ENCODE results near the gene FRMPD2.
"Not testable (repeated sequence)": the region's sequence is repeated elsewhere in the genome, so short reads cannot be mapped to it uniquely, and the experiment has no call there.

FRMPD2 gene

DNA sequence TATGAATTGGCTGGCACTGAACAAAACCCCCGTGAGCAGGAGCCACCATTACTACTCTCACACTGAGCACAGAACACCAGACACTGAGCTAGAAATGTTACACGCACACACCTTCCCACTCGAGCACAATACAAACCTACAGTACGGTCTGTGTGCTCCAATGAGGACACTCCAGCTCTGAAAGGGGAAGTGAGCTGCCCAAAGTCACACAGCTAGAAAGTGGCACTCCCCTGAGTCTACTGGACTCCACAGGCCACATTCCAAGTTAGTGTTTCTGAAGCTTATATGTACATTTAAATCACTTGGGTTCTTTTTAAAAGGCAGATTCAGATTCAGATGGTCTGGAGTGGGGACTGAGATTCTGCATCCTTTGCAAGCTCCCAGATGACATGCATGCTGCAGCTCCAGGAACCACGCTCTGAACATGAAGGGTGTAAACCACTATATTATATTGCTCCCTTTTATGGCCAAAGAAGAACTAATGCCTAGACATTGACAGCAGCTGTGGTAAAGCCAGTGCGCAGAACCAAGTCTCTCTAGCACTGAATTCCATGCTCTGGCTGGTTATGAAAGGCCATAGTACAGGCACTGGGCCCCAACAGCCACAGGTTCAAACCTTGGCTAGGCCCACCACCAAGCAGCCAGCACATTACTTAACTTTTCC, 77.1 kb downstream of the FRMPD2 start:
- no peak for DNase-seq

DNA sequence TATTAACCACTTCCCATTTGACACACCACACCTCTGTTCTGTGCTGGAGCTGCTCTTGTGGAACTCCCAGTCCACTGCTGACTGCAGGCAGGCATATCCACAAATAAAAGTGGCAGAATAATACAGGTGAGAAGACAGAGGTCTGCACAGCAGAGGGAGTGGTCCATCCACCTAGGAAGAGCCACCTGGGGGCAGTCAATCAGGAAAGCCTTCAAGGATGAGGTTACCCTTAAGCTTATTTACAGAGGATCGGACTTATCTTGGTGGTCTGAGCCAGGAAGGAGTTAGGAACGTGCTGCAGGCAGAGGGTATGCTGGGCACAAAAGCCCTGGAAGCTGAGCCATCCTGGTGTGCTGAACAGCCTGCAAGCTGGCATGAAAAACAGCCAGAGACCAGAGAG, 78.7 kb downstream of the FRMPD2 start:
- no peak for DNase-seq

DNA sequence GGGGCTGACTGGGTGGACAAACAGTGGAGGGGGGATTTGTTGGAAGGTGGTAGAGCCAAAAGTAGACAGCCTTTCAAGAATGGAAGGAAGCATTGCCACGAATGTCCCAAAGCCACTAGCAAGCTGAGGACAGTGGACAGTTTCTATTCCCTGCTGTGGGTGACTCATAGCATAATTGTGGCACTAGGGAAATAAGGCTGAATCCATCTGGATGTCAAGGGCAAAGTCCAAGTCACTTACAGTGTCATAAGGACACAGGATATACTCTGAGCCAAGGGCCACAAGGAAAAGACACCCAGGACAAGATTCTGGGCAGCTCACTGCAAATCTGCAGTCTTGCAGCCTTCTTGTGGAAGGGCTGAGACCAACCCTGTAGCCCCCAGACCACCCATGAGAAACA, 79.7 kb downstream of the FRMPD2 start:
- DNase-seq = no peak

DNA sequence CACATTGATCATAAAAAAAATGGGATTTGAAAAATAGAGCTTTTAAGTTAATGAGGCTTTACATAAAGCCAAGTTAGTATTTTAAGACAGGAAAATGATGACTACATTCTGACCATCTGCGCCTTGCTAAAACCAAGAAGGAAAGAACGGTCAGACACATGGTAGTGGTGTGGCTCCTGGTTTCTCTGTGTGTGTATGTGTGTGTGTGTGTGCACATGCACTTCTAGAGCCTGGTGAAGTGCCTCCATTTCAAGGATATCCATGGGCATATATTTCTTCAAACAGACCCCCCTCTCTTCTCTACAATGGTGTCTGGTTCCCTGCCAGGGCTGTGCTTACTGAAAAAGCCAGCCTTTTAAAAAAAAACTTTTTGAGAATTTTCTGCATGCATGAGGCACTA, 80.9 kb downstream of the FRMPD2 start:
- no peak for DNase-seq

DNA sequence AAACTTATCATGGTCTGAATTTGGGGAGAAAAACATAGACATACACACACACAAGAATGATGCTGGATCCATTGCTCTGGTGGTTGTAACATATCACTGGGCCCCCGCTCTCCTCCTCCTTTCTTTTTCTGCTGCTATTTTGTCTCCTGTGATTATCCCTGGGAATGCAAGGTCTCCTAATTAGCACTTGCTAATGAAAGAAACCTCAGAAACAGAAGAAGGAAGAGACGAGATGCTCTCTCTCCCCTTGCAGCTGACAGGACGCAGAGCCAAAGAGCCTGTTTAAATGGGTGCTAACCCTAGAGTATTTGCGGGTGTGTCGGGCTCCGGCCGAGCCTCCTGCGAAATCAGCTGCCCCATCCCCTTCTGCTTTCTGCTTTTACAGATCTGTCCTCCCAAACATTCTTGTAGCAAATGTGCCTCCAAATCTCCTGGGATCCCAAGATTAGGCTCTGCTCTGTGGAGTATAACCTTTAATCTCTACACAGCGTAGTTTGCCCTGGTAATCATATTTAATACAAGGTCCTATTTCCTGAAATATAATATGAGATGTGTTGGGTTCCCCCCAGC, 81.5 kb downstream of the FRMPD2 start:
- DNase-seq = no peak

DNA sequence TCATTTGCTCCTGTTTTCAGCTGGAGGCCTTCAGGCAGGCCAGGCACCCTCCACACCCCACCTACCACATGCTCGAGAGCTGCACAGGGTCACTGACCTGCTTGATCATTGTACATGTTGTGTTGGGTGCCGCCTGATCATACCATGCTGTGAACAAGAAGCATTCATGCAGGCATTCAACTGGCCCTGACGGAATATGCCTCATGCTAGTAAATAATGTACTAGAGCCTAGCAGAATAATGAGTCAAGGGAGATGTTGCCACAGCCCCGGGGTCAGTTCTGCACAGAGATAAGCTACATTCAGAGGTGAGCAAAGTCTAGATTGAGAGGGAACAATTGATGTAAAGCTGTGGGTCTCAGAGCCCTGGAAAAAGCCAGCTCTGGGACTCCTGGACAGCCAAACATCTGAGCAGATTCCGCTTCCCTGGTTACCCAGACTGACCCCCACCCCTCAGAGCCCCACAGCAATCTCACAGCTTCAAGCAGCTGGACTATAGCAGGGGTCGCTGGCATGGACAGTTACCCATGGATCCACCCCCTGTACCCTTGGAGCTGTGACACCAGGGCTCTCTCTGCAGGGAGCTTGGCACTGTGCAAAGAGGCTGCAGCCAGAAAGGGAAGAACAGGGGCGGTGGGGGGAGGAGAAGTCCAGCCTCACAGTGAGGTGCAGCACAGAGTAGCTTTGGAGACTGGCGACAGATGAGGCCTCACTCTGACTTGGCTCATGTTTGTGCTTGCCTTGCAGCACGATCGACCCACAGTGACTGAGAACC, 86.6 kb downstream of the FRMPD2 start:
- DNase-seq = no peak

DNA sequence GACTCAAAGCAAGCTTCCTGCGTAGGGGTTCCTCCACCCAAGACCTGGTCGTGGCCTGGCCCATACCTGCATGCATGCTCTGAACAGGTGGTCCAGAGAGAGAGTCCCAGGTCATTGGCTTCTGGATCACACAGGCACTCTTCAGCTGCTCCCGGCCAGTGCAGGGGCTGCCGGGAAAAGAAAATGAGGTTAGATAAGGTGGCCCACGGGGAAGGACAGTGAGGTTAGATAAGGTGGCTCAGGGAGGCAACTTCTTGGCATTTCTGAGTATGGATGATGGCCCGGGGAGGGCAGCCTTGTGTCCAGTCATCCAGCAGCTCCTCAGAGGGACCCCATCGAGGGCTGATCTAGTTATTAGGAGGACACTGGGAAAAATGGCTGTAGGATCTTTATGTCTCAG, 87.4 kb downstream of the FRMPD2 start:
- DNase-seq = no peak

DNA sequence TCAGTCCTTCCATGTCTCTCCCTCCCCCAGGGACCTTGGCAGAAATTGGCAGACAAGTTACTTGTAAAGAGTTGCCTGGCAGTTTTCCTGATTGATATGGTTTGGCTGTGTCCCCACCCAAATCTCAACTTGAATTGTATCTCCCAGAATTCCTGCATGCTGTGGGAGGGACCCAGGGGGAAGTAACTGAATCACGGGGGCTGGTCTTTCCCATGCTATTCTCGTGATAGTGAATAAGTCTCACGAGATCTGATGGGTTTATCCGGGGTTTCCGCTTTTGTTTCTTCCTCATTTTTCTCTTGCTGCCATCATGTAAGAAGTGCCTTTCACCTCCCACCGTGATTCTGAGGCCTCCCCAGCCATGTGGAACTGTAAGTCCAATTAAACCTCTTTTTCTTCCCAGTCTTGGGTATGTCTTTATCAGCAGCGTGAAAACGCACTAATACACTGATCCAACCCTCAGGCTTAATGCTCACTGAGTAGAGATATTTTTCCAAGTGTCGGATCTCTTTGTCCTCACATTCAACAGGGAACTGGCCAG, 88.2 kb downstream of the FRMPD2 start:
- DNase-seq = not testable (repeated sequence)

DNA sequence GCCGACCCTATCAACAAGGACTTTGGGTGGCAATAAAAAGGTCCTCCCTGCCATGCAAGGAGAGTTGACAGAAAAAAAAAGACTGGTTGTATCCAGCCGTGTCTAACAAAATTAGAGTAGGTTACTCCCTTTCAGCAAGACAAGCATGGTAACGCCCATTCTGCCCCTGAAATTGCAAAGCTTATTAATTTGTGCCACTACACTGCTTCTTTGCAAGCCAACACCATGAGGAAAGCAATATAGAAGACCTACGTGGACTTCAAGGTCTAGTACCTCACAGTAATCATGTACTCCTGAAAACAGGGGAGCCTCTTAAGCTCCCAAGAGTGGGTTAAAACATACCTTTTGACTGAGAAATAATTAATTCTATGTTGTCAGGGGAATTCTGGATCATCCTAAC, 90.3 kb downstream of the FRMPD2 start:
- DNase-seq = no peak

DNA sequence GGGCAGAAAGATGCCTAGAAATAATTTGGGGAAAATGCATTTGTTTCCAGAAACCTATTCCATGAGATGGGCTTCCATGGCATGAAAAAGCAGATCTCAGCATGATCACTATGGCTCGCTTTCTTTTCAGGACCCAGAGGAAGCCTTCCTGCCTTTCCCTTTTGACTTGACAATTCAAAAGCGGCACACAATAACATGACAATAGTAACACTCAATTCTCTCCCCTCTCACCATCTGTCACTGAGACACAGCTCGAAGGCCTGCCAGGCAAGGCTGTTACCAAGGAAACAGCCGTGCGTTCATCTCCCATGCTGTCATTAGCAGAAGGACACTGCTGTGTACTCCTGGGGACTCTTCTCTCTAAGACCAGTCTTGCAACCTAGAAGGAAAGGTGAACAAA, 101.8 kb downstream of the FRMPD2 start:
- DNase-seq = not testable (repeated sequence)

DNA sequence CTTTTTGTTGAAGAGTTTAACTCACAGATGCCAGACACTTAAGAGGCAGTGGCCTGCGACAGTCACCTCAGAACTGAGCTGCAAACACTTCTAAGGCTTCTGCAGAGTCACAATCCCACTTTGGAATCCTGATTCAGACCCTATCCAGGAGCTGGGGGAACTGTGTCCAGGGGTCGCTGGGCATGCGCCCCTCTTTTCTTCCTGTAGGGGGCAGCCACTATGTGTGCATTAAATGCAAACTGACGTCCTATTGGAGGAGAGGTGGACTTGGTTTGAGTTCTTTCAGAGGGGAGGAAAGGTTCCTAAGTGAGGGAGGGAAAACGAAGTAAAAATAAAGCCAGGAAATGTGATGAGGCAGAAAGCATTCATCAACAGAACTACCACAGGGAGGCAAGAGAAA, 113.8 kb downstream of the FRMPD2 start:
- not testable (repeated sequence) for DNase-seq

DNA sequence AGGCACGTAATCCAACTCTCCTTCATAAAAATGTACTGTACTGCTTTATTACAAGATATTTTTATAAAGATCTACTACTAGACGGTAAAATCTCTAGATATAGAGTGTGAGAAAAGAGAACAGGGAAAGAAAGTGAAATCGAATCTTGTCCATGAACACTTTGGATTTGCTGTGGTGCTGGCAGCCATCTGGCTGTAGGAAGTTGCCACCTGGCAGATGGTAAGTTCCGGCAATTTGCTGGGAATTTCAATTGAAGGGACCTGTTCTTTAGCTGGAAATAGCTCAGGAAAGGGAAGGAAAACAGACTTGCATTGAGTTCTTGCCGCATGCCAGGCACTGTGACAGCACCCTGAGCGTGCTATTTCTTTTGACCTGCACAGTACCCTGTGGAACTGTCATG, 114.3 kb downstream of the FRMPD2 start:
- DNase-seq = not testable (repeated sequence)

DNA sequence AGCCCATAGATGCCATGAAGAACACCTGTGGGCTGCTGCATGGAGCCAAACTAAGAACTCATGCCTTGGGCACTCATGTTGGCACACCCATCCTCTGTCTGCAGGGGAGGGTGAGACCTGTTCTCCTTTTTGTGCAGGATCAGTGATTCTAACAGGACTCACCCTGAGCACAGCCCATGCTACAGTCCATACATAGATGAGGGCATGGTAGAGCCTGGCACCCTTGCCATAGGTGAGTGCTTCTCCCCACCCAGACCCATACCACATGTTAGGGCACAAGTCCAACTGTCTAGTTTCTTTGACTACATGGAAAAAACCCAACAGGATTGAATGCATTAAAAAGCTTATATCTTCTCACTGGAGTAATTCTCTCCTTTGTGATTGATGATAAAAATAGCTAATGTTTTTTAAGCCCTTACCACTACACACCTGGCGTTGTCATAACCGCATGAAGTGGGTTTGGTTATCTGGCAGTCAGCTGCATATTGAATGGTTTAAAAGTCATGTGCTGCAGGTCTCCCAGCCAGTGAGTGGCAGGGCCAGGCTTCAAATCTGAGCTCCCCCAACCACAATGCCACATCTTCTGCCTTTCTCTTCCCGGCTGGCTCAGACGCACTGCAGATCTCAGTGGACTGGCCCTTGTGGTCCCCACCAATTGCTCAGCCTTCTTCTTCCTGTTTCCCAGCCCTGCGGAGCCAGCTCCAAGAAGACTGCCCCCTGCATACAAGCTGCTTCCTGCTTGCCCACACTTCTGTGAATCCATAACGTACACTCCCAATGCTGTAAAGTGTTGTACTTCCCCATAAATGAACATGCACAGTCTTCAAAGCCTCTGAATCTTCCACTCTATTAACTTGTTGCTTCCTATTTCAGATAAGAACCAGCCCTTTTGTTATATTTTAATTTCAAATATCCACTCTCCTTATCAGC, 120.0 kb downstream of the FRMPD2 start:
- DNase-seq = not testable (repeated sequence)

DNA sequence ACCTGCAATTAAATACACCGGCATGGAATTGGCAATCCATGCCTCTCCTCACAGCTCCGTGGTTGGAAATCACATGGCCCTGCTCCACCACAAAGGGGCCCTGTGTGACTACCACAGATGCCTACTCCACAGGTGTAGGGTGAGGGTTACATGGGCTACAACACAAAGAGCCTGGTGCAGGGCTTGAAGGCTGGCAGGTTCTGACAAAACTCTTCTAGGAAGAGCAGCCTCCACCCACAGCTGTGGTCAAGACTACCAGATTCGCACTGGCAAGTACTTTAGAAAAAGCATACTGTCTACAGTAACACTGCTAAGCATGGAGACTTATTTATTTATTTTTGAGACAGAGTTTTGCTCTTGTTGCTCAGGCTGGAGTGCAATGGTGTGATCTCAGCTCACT, 126.9 kb downstream of the FRMPD2 start:
- not testable (repeated sequence) for DNase-seq

DNA sequence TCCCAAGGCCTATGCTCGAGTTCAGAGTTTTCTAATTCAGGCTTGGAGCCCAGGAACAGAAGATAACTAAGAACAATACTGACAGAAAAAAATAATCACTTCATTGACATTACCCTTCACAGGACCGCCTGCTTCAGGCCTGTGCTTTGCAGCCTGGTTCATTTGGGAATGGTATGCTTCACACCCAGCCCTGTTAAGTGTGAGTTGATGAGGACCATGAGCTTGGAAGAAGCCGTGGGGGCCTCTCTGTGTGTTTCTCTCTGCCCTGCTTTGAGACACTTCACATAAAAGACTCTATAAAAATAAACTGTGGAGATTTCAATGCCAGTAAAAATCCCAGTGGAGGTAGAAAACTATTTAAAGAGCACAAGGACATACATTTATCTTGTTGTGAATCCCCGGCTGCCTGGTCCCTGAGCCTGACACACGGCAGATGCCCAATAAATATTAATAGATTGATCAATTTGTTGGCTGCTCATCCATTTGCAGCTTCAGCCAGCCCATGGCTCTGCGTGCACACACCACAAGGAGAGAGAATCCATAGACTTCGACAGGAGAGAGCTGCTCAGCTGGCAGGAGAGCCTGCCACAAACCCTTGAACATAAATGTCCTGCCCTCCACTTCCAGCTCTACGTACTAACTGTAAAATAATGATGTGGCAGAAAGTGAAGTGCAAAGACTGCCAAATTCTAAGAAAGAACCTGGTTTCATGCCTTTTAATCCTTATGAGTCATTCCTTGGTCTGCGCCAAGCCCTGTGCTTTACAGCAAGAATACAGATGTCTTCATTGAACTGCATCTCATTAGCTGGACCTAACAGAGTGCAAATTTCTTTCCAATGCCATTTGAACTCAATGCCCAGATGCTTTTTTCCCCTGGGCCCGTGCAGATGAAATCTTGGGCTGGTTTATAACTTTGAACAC, 130.5 kb downstream of the FRMPD2 start:
- not testable (repeated sequence) for DNase-seq

DNA sequence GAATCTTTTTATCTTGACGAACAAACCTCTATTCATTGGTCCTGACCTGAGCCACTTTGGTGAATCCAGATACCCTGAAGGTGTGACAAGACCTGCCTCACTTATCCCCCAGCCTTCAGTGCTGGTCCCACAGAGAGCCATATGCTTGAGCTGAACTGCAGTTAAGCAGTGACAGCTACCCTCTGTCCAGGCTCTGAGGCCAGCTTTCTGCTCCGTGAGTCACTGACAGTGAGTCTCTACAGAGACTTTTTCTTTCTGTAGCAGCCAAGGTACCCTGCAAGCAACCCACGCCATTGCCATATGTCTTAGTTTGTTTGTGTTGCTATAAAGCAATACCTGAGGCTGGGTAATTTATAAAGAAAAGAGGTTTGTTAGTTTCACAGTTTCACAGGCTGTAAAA, 133.5 kb downstream of the FRMPD2 start:
- not testable (repeated sequence) for DNase-seq

DNA sequence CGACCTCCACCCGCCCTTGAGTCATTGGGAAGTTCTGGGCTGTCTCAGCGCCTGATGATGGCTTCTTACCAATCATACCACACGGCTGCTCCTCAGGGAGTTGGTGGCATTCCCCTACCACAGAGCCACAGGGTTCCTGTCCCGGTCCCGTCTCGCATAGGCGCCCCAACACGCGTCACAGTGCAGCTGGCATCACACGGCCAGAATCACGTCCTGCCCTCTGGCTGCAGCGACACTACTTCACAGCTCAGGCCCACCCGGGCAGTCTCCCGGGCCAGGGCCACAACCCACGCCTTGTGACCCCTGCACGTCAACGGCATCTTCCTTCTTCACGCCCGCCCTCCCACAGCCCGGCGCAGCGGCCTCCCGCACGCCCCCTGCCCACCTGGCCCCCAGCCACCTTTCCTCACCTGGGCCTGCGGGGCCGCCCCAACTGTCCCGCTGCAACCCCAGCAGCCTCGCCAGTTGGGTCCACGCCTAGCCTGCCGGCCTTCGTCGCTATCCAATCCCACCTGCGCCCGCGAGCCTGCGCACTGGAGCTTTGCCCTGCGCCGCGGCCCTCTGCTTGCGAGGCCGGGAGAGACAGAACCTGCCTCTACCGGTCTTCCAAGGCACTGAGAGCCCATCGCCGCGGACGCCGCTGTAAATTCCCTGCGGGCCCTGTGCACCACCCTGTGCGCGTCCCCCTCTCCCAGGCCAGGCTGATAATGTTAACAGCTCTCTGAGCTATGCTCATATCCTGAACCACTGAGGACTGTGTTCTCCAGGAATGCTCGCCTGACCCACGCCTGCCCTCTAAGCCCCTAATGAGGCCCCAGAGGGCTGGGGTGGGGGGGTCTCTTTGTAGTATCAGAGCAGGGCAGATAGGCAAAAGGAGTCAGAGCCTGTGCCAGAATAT, 134.3 kb downstream of the FRMPD2 start:
- not testable (repeated sequence) for DNase-seq

DNA sequence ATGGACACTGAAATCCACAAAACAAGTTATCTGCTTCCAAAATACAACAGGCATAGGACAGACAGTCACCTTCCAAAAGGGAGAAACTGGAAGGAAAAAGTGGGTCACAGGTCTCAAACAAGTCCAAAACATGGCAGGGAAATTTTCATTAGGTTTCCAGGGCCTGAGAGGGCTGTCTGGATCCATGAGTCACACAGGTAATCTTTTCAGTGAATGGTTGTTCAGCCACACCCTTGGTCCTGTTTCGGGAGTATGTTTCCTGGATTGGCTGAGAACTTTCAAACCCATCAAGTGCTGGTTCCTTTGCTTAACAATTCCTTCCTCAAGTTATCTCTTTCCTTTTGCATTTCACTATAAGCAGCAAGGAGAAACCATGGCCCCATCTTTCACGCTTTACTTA, 145.5 kb downstream of the FRMPD2 start:
- DNase-seq = not testable (repeated sequence)

DNA sequence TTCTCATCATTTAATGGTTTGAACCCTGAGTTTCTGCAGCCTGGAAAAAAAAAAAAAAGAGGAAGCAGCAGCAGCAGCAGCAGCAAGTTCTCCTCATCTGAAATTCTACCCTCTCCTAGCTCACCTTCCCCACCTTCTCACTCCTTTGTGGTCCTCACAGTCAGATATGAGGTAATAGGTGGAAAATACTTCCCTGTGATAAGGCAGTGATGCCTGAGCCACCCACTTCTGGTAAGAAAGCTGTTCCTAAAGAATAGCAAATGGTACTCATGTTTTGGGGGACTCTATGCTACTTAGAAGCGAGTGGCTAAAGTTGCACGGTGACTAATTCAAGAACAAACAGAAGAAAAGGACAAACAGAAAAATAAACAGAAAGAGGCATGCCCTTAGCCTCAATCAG, 148.2 kb downstream of the FRMPD2 start:
- not testable (repeated sequence) for DNase-seq

DNA sequence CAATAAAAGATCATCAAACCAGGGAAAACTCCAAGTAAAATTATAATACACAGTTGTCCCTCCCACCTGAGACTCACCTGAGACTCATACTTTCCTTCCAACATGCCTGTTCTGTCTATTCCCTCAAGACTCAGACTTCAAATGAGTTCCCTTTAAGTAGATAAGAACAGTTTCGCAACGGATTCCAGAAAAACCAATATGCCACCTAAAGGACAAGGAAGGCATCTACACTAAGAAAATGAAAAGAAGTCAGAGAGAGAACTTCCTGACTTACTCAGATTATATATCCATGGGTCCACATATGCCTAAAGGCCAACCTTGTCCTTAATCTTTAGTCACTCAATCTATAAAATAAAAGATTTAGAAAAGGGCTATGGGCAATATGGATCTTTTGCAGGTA, 148.9 kb downstream of the FRMPD2 start:
- not testable (repeated sequence) for DNase-seq
